CD14-positive monocyte (primary cell): ENCODE measurements around the gene PSPC1. TPM values are rescaled to one million over a fixed set of nuclear protein-coding genes. Genes with fewer than 3 reads are reported as not detected.
A peak's percentile ranks its signal among the peaks of the same experiment; 100 is the strongest.

Source experiments
- DNase-seq, 3 donors: peaks; one replicate each; pipeline ENCODE4 v3.0.0-alpha.2; 2011 to 2022
- H2AFZ ChIP-seq: 2 replicates; pipeline ENCODE4 v1.6.0; 2012; ENCODE audit warnings: mild to moderate bottlenecking, low read depth, low read length, inconsistent platforms; ENCODE audit not compliant: insufficient read depth, poor library complexity, severe bottlenecking
- H3K27ac ChIP-seq, 2 donors: 1 replicate in 1 of 2; 2 replicates in 1 of 2; pipeline ENCODE4 v1.5.1; 2012 to 2013; ENCODE audit warnings: low read length in 2 of 2, control low read depth in 1 of 2, inconsistent platforms in 1 of 2, low read depth in 1 of 2, mild to moderate bottlenecking in 1 of 2
- H3K27me3 ChIP-seq, 2 donors: one replicate each; pipeline versions ENCODE4 v1.6.0 to v1.6.1; 2011 to 2013; ENCODE audit warnings: low read length in 2 of 2; ENCODE audit not compliant: control insufficient read depth in 2 of 2, insufficient read depth in 2 of 2
- H3K36me3 ChIP-seq, 2 donors: replicated peaks in 1 of 2; 1 replicate in 1 of 2; 2 replicates in 1 of 2; pipeline versions ENCODE4 v1.5.1 to v1.6.1; 2012 to 2013; ENCODE audit warnings: low read length in 2 of 2, control low read depth in 1 of 2, inconsistent platforms in 1 of 2, mild to moderate bottlenecking in 1 of 2; ENCODE audit not compliant: insufficient read depth in 2 of 2, control insufficient read depth in 1 of 2
- H3K4me1 ChIP-seq, 2 donors: 1 replicate in 1 of 2; 2 replicates in 1 of 2; pipeline versions ENCODE4 v1.5.1 to v1.6.1; 2012 to 2013; ENCODE audit warnings: low read length in 2 of 2, control low read depth in 1 of 2, inconsistent platforms in 1 of 2, mild to moderate bottlenecking in 1 of 2, moderate library complexity in 1 of 2; ENCODE audit not compliant: insufficient read depth in 2 of 2, control insufficient read depth in 1 of 2
- H3K4me2 ChIP-seq: replicated peaks from 2 replicates; pipeline ENCODE3; 2012; ENCODE audit warnings: low read length, moderate library complexity, mild to moderate bottlenecking; ENCODE audit not compliant: poor library complexity, severe bottlenecking; ENCODE audit errors: extremely low read depth
- H3K4me3 ChIP-seq, 3 experiments: fragments of 200-600 bp in 1 of 3; sonication (generic) in 1 of 3; replicated peaks in 1 of 3; 1 replicate in 2 of 3; 2 replicates in 1 of 3; pipeline ENCODE4 v1.5.1; 2011 to 2013; ENCODE audit warnings: low read length in 3 of 3, mild to moderate bottlenecking in 3 of 3, control low read depth in 2 of 3, low read depth in 2 of 3, inconsistent platforms in 1 of 3, moderate library complexity in 1 of 3
- H3K79me2 ChIP-seq: 2 replicates; pipeline ENCODE4 v1.6.0; 2012; ENCODE audit warnings: mild to moderate bottlenecking, control low read depth, inconsistent platforms, low read length, moderate library complexity; ENCODE audit not compliant: insufficient read depth
- H3K9ac ChIP-seq: 2 replicates; pipeline ENCODE4 v1.6.0; 2017; ENCODE audit warnings: low read length, mild to moderate bottlenecking; ENCODE audit not compliant: insufficient read depth, poor library complexity, severe bottlenecking
- H3K9me3 ChIP-seq, 2 donors: replicated peaks in 1 of 2; 1 replicate in 1 of 2; 2 replicates in 1 of 2; pipeline versions ENCODE4 v1.5.1 to v1.6.1; 2012 to 2013; ENCODE audit warnings: low read length in 2 of 2, control low read depth in 1 of 2; ENCODE audit not compliant: control insufficient read depth in 1 of 2, insufficient read depth in 1 of 2
- H4K20me1 ChIP-seq: 2 replicates; pipeline ENCODE4 v1.6.0; 2012; ENCODE audit warnings: mild to moderate bottlenecking, low read length, control low read depth, moderate library complexity; ENCODE audit not compliant: insufficient read depth
- H3K27ac Mint-ChIP-seq, 7 donors: one replicate each; pipeline ENCODE4 v1.8.0; 2020; ENCODE audit warnings: mild to moderate bottlenecking in 7 of 7, mixed read lengths in 7 of 7, moderate library complexity in 6 of 7, inconsistent platforms in 2 of 7
- H3K27me3 Mint-ChIP-seq, 3 donors: one replicate each; pipeline ENCODE4 v1.8.0; 2021 to 2022; ENCODE audit warnings: low read depth in 3 of 3, mild to moderate bottlenecking in 3 of 3, mixed read lengths in 3 of 3, moderate library complexity in 3 of 3, inconsistent platforms in 1 of 3
- H3K36me3 Mint-ChIP-seq, 2 donors: one replicate each; pipeline ENCODE4 v1.8.0; 2020; ENCODE audit warnings: mixed read lengths in 2 of 2, inconsistent platforms in 1 of 2, mild to moderate bottlenecking in 1 of 2
- H3K4me1 Mint-ChIP-seq: one replicate; pipeline ENCODE4 v1.8.0; 2020; ENCODE audit warnings: mild to moderate bottlenecking, mixed read lengths
- H3K4me3 Mint-ChIP-seq, 2 donors: one replicate each; pipeline ENCODE4 v1.8.0; 2020; ENCODE audit warnings: mild to moderate bottlenecking in 2 of 2, mixed read lengths in 2 of 2, moderate library complexity in 1 of 2
- H3K9me3 Mint-ChIP-seq, 7 donors: one replicate each; pipeline ENCODE4 v1.8.0; 2020 to 2022; ENCODE audit warnings: mixed read lengths in 7 of 7, mild to moderate bottlenecking in 6 of 7, moderate library complexity in 6 of 7, inconsistent platforms in 2 of 7
- WGBS: methylation state at CpG from one replicate; pipeline ENCODE4 v1.1.5; 2013; ENCODE audit warnings: missing lambda C conversion rate; ENCODE audit not compliant: insufficient coverage; 5-methylcytosine and 5-hydroxymethylcytosine counted together
- intact Hi-C, 2 donors: fragments of 100-400 bp; cut with micrococcal nuclease; formaldehyde crosslinking; loops; one replicate each; pipeline versions ENCODE4 v1.15.0 to v1.15.1; 2023
- polyA plus RNA-seq, 3 donors: library from polyadenylated mRNA; depleted of rRNA in 1 of 3; unstranded in 2 of 3; stranded (reverse) in 1 of 3; fragments of 300-500 nt in 2 of 3; fragments of >200 nt in 1 of 3; fragmentation: Illumina TruSeq in 2 of 3; gene quantifications; 1 replicate in 2 of 3; 2 replicates in 1 of 3; pipeline ENCODE4 v1.2.3, GENCODE V29; 2012 to 2021
- TF ChIP-seq, protein P1 (sequence below): fragments of 200-600 bp; IDR thresholded peaks from one replicate; pipeline ENCODE4 v1.8.0; 2022; ENCODE audit warnings: antibody characterized with exemption, mild to moderate bottlenecking

The PSPC1 gene
- polyA plus RNA-seq, 3 donors = 17.3 to 34.4 (median 19.4) TPM

- Histone ChIP-seq H3K27ac (no peak overlapping the region), H3K79me2 (no peaks in the 10 kb centered on the region), H4K20me1 (no peaks in the 10 kb centered on the region), H3K9ac (no peak overlapping the region), H3K4me3 (no peak overlapping the region), H3K36me3 (peaks cover 11 to 43% of the 10 kb centered on the region in 2 donors), H3K4me1 (no peaks in the 10 kb centered on the region), H3K4me2 (no peak overlapping the region), H3K27me3 (no peaks in the 10 kb centered on the region), H3K9me3 (no peaks in the 10 kb centered on the region), H2AFZ (no peak overlapping the region)
- no peak for DNase-seq
- TF ChIP-seq, protein P1, sequence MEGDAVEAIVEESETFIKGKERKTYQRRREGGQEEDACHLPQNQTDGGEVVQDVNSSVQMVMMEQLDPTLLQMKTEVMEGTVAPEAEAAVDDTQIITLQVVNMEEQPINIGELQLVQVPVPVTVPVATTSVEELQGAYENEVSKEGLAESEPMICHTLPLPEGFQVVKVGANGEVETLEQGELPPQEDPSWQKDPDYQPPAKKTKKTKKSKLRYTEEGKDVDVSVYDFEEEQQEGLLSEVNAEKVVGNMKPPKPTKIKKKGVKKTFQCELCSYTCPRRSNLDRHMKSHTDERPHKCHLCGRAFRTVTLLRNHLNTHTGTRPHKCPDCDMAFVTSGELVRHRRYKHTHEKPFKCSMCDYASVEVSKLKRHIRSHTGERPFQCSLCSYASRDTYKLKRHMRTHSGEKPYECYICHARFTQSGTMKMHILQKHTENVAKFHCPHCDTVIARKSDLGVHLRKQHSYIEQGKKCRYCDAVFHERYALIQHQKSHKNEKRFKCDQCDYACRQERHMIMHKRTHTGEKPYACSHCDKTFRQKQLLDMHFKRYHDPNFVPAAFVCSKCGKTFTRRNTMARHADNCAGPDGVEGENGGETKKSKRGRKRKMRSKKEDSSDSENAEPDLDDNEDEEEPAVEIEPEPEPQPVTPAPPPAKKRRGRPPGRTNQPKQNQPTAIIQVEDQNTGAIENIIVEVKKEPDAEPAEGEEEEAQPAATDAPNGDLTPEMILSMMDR = no peak
- Mint-ChIP-seq H3K9me3 (no peaks in the 10 kb centered on the region), H3K4me1 (peaks cover 2% of the 10 kb centered on the region), H3K27me3 (no peaks in the 10 kb centered on the region), H3K4me3 (no peak overlapping the region), H3K27ac (peak overlapping the region in 1 of 7 donors; percentile 26), H3K36me3 (peaks cover 37 to 50% of the 10 kb centered on the region in 2 donors)
- WGBS = no CpG with 5 or more reads among the region's 2 CpGs
- intact Hi-C loops = no loop called here
Measured at GRCh38 chr13:19681517-19681916, 101.2 kb downstream of the PSPC1 start.

DNA sequence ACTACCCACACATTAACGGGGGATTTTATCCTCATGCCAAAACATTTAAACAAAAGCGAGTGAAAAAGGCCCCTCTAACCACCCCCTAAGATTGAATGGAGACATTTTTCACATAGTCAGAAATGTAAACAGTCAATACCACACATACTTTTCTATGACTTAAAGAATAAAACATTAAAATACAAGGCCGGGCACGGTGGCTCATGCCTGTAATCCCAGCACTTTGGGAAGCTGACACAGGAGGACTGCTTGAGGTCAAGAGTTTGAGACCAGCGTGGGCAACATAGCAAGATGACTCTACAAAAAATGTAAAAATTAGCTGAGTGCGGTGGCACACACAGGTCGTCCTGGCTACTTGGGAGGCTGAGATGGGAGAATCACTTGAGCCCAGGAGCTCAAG, 102.0 kb downstream of the PSPC1 start:
- Mint-ChIP-seq H3K36me3 (peaks cover 40 to 53% of the 10 kb centered on the region in 2 donors), H3K27me3 (no peaks in the 10 kb centered on the region), H3K4me3 (no peak overlapping the region), H3K27ac (peak overlapping the region in 1 of 7 donors; percentile 69), H3K4me1 (peaks cover 2% of the 10 kb centered on the region), H3K9me3 (no peaks in the 10 kb centered on the region)
- no peaks in the 10 kb centered on the region for H3K27me3 ChIP-seq
- H3K9ac ChIP-seq = no peak overlapping the region
- H3K4me1 ChIP-seq = no peaks in the 10 kb centered on the region
- no peaks in the 10 kb centered on the region for H3K79me2 ChIP-seq
- H3K36me3 ChIP-seq = peaks cover 17 to 51% of the 10 kb centered on the region in 2 donors
- H3K4me3 ChIP-seq = no peak overlapping the region
- 95% methylated on average over 6 of the region's 7 CpGs for WGBS
- intact Hi-C loops = no loop called here
- DNase-seq = no peak
- H3K27ac ChIP-seq = no peak overlapping the region
- no peak overlapping the region for H3K4me2 ChIP-seq
- no peaks in the 10 kb centered on the region for H3K9me3 ChIP-seq
- TF ChIP-seq, protein P1 = no peak
- no peak overlapping the region for H2AFZ ChIP-seq
- no peaks in the 10 kb centered on the region for H4K20me1 ChIP-seq
